Measurements from ENCODE around the gene CCDC88C.
"Not testable (repeated sequence)": the region's sequence is repeated elsewhere in the genome, so short reads cannot be mapped to it uniquely, and the experiment has no call there.

The CCDC88C gene

GRCh38 chr14:91238085-91238484 is 179.5 kb downstream of the CCDC88C start:
- no peak for DNase-seq

GRCh38 chr14:91237219-91237618 is 180.4 kb downstream of the CCDC88C start:
- DNase-seq: no peak

GRCh38 chr14:91235841-91236240 is 181.8 kb downstream of the CCDC88C start:
- no peak for DNase-seq

GRCh38 chr14:91234791-91235114 is 182.9 kb downstream of the CCDC88C start:
- no peak for DNase-seq

- DNase-seq: no peak
These were observed 183.5 kb downstream of the CCDC88C start for GRCh38 chr14:91233936-91234790.

- no peak for DNase-seq
These were observed 185.0 kb downstream of the CCDC88C start for GRCh38 chr14:91232603-91233002.

- DNase-seq: peak; percentile 62
These were observed 185.6 kb downstream of the CCDC88C start for GRCh38 chr14:91232052-91232451.

- DNase-seq: no peak
These were observed 186.2 kb downstream of the CCDC88C start for GRCh38 chr14:91231446-91231845.

GRCh38 chr14:91230397-91231035 is 187.1 kb downstream of the CCDC88C start:
- no peak for DNase-seq

- no peak for DNase-seq
These were observed 187.8 kb downstream of the CCDC88C start for GRCh38 chr14:91229743-91230200.

- no peak for DNase-seq
These were observed 188.6 kb downstream of the CCDC88C start for GRCh38 chr14:91229005-91229382.

- DNase-seq: no peak
These were observed 189.3 kb downstream of the CCDC88C start for GRCh38 chr14:91228112-91229004.

GRCh38 chr14:91227183-91227628 is 190.4 kb downstream of the CCDC88C start:
- DNase-seq: no peak

- DNase-seq: not testable (repeated sequence)
These were observed 191.3 kb downstream of the CCDC88C start for GRCh38 chr14:91226360-91226759.

GRCh38 chr14:91225025-91225424 is 192.6 kb downstream of the CCDC88C start:
- DNase-seq: peak; percentile 95

- no peak for DNase-seq
These were observed 194.4 kb downstream of the CCDC88C start for GRCh38 chr14:91223028-91223783.
